Thoracic aorta (tissue), 2 donors: Measurements from ENCODE around the gene NHSL2. TPM values are rescaled to one million over a fixed set of nuclear protein-coding genes. Genes with fewer than 3 reads are reported as not detected.

ENCODE experiments used
- ATAC-seq: fragments of 150-250 bp; one replicate; pipeline ENCODE4 v1.8.0; 2017; ENCODE audit warnings: low read depth; ENCODE audit not compliant: insufficient number of reproducible peaks, low FRiP score
- DNase-seq: peaks from one replicate; pipeline ENCODE4 v3.0.0-alpha.2; 2020; ENCODE audit warnings: low spot score
- H3K27ac ChIP-seq, 2 donors: fragments of 200-600 bp; sonication (generic); 1 replicate in 1 of 2; 2 replicates in 1 of 2; pipeline ENCODE4 v1.5.1; 2016; ENCODE audit warnings: mild to moderate bottlenecking in 2 of 2, moderate library complexity in 2 of 2
- H3K27me3 ChIP-seq: fragments of 200-600 bp; sonication (generic); replicated peaks from 2 replicates; pipeline ENCODE4 v1.6.0; 2016; ENCODE audit warnings: mild to moderate bottlenecking; ENCODE audit not compliant: insufficient read depth
- H3K36me3 ChIP-seq: fragments of 200-600 bp; sonication (generic); one replicate; pipeline ENCODE4 v1.5.1; 2016
- H3K4me1 ChIP-seq, 2 donors: fragments of 200-600 bp; sonication (generic); 1 replicate in 1 of 2; 2 replicates in 1 of 2; pipeline versions ENCODE4 v1.5.1 to v1.6.0; 2016; ENCODE audit warnings: low read depth in 2 of 2, mild to moderate bottlenecking in 1 of 2; ENCODE audit not compliant: control insufficient read depth in 1 of 2
- H3K4me3 ChIP-seq: fragments of 200-600 bp; sonication (generic); 2 replicates; pipeline ENCODE4 v1.5.1; 2016; ENCODE audit warnings: mild to moderate bottlenecking
- H3K9me3 ChIP-seq: fragments of 200-600 bp; sonication (generic); 2 replicates; pipeline ENCODE4 v1.5.1; 2016
- CTCF ChIP-seq: fragments of 200-600 bp; sonication (generic); IDR thresholded peaks from one replicate; pipeline ENCODE4 v1.5.1; 2019; ENCODE audit warnings: antibody characterized with exemption
- total RNA-seq, 2 donors: library from RNA; depleted of rRNA; stranded (reverse); fragments of >200 nt; gene quantifications; one replicate each; pipeline versions ENCODE4 v1.1.0 to v1.2.3, GENCODE V29; 2016

The NHSL2 gene
- total RNA-seq, 2 donors from 2014 or later: 15.0 to 16.5 TPM

GRCh38 chrX:71996826-71997225 is 86.2 kb downstream of the NHSL2 start:
- H3K27me3 ChIP-seq: no peaks in the 10 kb centered on the region
- H3K4me1 ChIP-seq: no peaks in the 10 kb centered on the region
- H3K27ac ChIP-seq: no peak overlapping the region
- H3K36me3 ChIP-seq: no peaks in the 10 kb centered on the region
- H3K4me3 ChIP-seq: no peak overlapping the region
- no peaks in the 10 kb centered on the region for H3K9me3 ChIP-seq
- DNase-seq: no peak
- ATAC-seq: no peak
- TF ChIP-seq CTCF: no peak

GRCh38 chrX:71997320-71997719 is 86.7 kb downstream of the NHSL2 start:
- H3K9me3 ChIP-seq: no peaks in the 10 kb centered on the region
- no peak for TF ChIP-seq CTCF
- no peaks in the 10 kb centered on the region for H3K4me1 ChIP-seq
- no peak overlapping the region for H3K4me3 ChIP-seq
- no peaks in the 10 kb centered on the region for H3K27me3 ChIP-seq
- DNase-seq (no peak), ATAC-seq (no peak)
- no peak overlapping the region for H3K27ac ChIP-seq
- H3K36me3 ChIP-seq: no peaks in the 10 kb centered on the region

GRCh38 chrX:71998836-71999509 is 88.3 kb downstream of the NHSL2 start:
- Histone ChIP-seq H3K9me3 (no peaks in the 10 kb centered on the region), H3K4me1 (peaks cover 0 to 7% of the 10 kb centered on the region in 2 donors), H3K27ac (no peak overlapping the region), H3K27me3 (no peaks in the 10 kb centered on the region), H3K36me3 (no peaks in the 10 kb centered on the region), H3K4me3 (no peak overlapping the region)
- ATAC-seq: peak; percentile 36
- peak; percentile 44 for TF ChIP-seq CTCF
- no peak for DNase-seq

GRCh38 chrX:71999535-71999934 is 88.9 kb downstream of the NHSL2 start:
- Histone ChIP-seq H3K27ac (no peak overlapping the region), H3K36me3 (no peaks in the 10 kb centered on the region), H3K9me3 (no peaks in the 10 kb centered on the region), H3K4me3 (no peak overlapping the region), H3K27me3 (no peaks in the 10 kb centered on the region), H3K4me1 (peaks cover 0 to 12% of the 10 kb centered on the region in 2 donors)
- ATAC-seq: no peak
- no peak for DNase-seq
- TF ChIP-seq CTCF: no peak

- Histone ChIP-seq H3K4me1 (peaks cover 0 to 16% of the 10 kb centered on the region in 2 donors), H3K27me3 (no peaks in the 10 kb centered on the region), H3K4me3 (no peak overlapping the region), H3K27ac (no peak overlapping the region), H3K9me3 (no peaks in the 10 kb centered on the region), H3K36me3 (no peaks in the 10 kb centered on the region)
- DNase-seq (no peak), ATAC-seq (no peak)
- no peak for TF ChIP-seq CTCF
Measured at GRCh38 chrX:72001471-72001870, 90.8 kb downstream of the NHSL2 start.
